SK-N-SH (cell line): Measurements from ENCODE around the gene SUV39H2. TPM values are rescaled to one million over a fixed set of nuclear protein-coding genes. Genes with fewer than 3 reads are reported as not detected.
"Not testable (repeated sequence)": the region's sequence is repeated elsewhere in the genome, so short reads cannot be mapped to it uniquely, and the experiment has no call there.

ENCODE experiments used
- CTCF ChIA-PET: fragments of 300-600, 350-600 bp; formaldehyde crosslinking; extraction: SDS; loops from one replicate; lab custom pipeline; 2021; lab: Yijun Ruan, JAX
- POLR2A ChIA-PET: fragments of 350-600 bp; sonication (Branson Sonifier 250); formaldehyde crosslinking; extraction: SDS; loops from one replicate; lab custom pipeline; 2020; ENCODE audit warnings: antibody characterized with exemption, inconsistent platforms; lab: Yijun Ruan, JAX
- DNase-seq: peaks from one replicate; pipeline ENCODE4 v3.0.0; 2012
- H2AFZ ChIP-seq: fragments of 200-600 bp; sonication (generic); 2 replicates; pipeline ENCODE4 v1.8.1; 2016; ENCODE audit warnings: antibody characterized with exemption, mild to moderate bottlenecking, low read depth
- H3F3A ChIP-seq: fragments of 200-600 bp; sonication (generic); replicated peaks from 2 replicates; pipeline ENCODE3; 2016; ENCODE audit warnings: antibody characterized with exemption, mild to moderate bottlenecking; ENCODE audit not compliant: insufficient read depth
- H3K27ac ChIP-seq, 2 experiments: fragments of 200-500 bp in 1 of 2; fragments of 200-600 bp in 1 of 2; sonication (Bioruptor generic) in 1 of 2; sonication (generic), shearing (Covaris generic) in 1 of 2; 2 replicates each; pipeline versions ENCODE4 v1.5.1 to v1.6.1; 2014 to 2016; ENCODE audit warnings: low read depth in 2 of 2, inconsistent platforms in 1 of 2, low read length in 1 of 2, mild to moderate bottlenecking in 1 of 2, mixed read lengths in 1 of 2
- H3K27me3 ChIP-seq: fragments of 200-600 bp; sonication (generic), shearing (Covaris generic); 2 replicates; pipeline ENCODE4 v1.6.1; 2016; ENCODE audit warnings: mixed run types; ENCODE audit not compliant: insufficient read depth
- H3K36me3 ChIP-seq, 2 experiments: fragments of 200-500 bp in 1 of 2; fragments of 200-600 bp in 1 of 2; sonication (Bioruptor generic) in 1 of 2; sonication (generic) in 1 of 2; replicated peaks in 1 of 2; 2 replicates each; pipeline versions ENCODE3 to v1.5.1; 2014 to 2016; ENCODE audit warnings: low read length in 1 of 2, mild to moderate bottlenecking in 1 of 2; ENCODE audit not compliant: insufficient read depth in 2 of 2, control insufficient read depth in 1 of 2
- H3K4me1 ChIP-seq, 2 experiments: fragments of 200-500 bp in 1 of 2; fragments of 200-600 bp in 1 of 2; sonication (Bioruptor generic) in 1 of 2; sonication (generic), shearing (Covaris generic) in 1 of 2; 2 replicates each; pipeline versions ENCODE4 v1.5.1 to v1.6.1; 2014 to 2016; ENCODE audit warnings: low read depth in 1 of 2, low read length in 1 of 2, mixed run types in 1 of 2; ENCODE audit not compliant: insufficient read depth in 2 of 2, control insufficient read depth in 1 of 2
- H3K4me2 ChIP-seq: fragments of 200-600 bp; sonication (generic), shearing (Covaris generic); 2 replicates; pipeline ENCODE4 v1.6.1; 2017; ENCODE audit warnings: mixed run types
- H3K4me3 ChIP-seq, 2 experiments: fragments of 200-500 bp in 1 of 2; fragments of 200-600 bp in 1 of 2; sonication (Bioruptor generic) in 1 of 2; sonication (generic), shearing (Covaris generic) in 1 of 2; 2 replicates each; pipeline versions ENCODE4 v1.5.1 to v1.8.1; 2014 to 2016; ENCODE audit warnings: low read depth in 2 of 2, inconsistent platforms in 1 of 2, low read length in 1 of 2, mild to moderate bottlenecking in 1 of 2, mixed read lengths in 1 of 2, moderate library complexity in 1 of 2
- H3K79me2 ChIP-seq: fragments of 200-600 bp; sonication (generic); 2 replicates; pipeline ENCODE4 v1.8.1; 2017; ENCODE audit warnings: mild to moderate bottlenecking; ENCODE audit not compliant: insufficient read depth
- H3K9ac ChIP-seq: fragments of 200-600 bp; sonication (generic); 2 replicates; pipeline ENCODE4 v1.6.1; 2017; ENCODE audit warnings: mixed run types
- H3K9me2 ChIP-seq: fragments of 200-600 bp; sonication (generic); 2 replicates; pipeline ENCODE4 v1.6.1; 2017; ENCODE audit warnings: mixed run types
- H3K9me3 ChIP-seq: fragments of 200-600 bp; sonication (generic); 2 replicates; pipeline ENCODE4 v1.6.1; 2017; ENCODE audit warnings: mixed run types, mild to moderate bottlenecking, moderate library complexity
- H4K20me1 ChIP-seq: fragments of 200-600 bp; sonication (generic); 2 replicates; pipeline ENCODE4 v1.6.1; 2017; ENCODE audit warnings: mild to moderate bottlenecking, mixed run types; ENCODE audit not compliant: insufficient read depth
- CHD2 ChIP-seq: fragments of 150-350 bp; IDR thresholded peaks from 2 replicates; pipeline ENCODE4 v1.6.1; 2018; ENCODE audit warnings: low read length; ENCODE audit not compliant: partially characterized antibody
- CTCF ChIP-seq: fragments of 200-600 bp; sonication (generic); IDR thresholded peaks from 2 replicates; pipeline ENCODE4 v1.6.1; 2017; ENCODE audit warnings: antibody characterized with exemption, mild to moderate bottlenecking, moderate library complexity
- FOXJ3 ChIP-seq: sonication (generic); formaldehyde crosslinking; IDR thresholded peaks from 2 replicates; pipeline ENCODE4 v1.5.1; 2020; ENCODE audit warnings: mild to moderate bottlenecking, missing genetic modification reagents
- GABPA ChIP-seq: IDR thresholded peaks from 2 replicates; pipeline ENCODE4 v1.4.0; 2012; ENCODE audit warnings: low read depth, mild to moderate bottlenecking
- IRF3 ChIP-seq: fragments of 150-350 bp; IDR thresholded peaks from 2 replicates; pipeline ENCODE4 v1.6.1; 2016; ENCODE audit warnings: mild to moderate bottlenecking, low read depth, low read length
- JUND ChIP-seq: IDR thresholded peaks from 2 replicates; pipeline ENCODE4 v1.4.0; 2012
- NRF1 ChIP-seq: IDR thresholded peaks from 2 replicates; pipeline ENCODE4 v1.6.1; 2012; ENCODE audit warnings: low read depth, mild to moderate bottlenecking, low read length
- PBX3 ChIP-seq: IDR thresholded peaks from 2 replicates; pipeline ENCODE4; 2012
- POLR2AphosphoS5 ChIP-seq: IDR thresholded peaks from 2 replicates; pipeline ENCODE4 v1.6.1; 2012; ENCODE audit warnings: low read depth, low read length
- SMC3 ChIP-seq: IDR thresholded peaks from 2 replicates; pipeline ENCODE4 v1.6.1; 2012; ENCODE audit warnings: low read depth, low read length, improper control_type of control experiment
- USF1 ChIP-seq: IDR thresholded peaks from 2 replicates; pipeline ENCODE4 v1.4.0; 2012; ENCODE audit warnings: low read depth, borderline replicate concordance
- USF2 ChIP-seq: fragments of 150-350 bp; IDR thresholded peaks from 2 replicates; pipeline ENCODE4 v1.6.1; 2017; ENCODE audit warnings: antibody characterized with exemption, low read length, low read depth, borderline replicate concordance
- WGBS: methylation state at CpG from one replicate; pipeline ENCODE4 v1.1.6; 2017; ENCODE audit warnings: low lambda C conversion rate; 5-methylcytosine and 5-hydroxymethylcytosine counted together
- polyA plus RNA-seq, 3 experiments: library from polyadenylated mRNA; depleted of rRNA; stranded (reverse); fragments of >200 nt; gene quantifications; 2 replicates each; pipeline ENCODE4 v1.2.3, GENCODE V29; 2012

Gene SUV39H2
- polyA plus RNA-seq, 1 of the 3 experiments (the other 2 are of a cell fraction): 4.6 TPM

GRCh38 chr10:14942950-14943338 lies 64.3 kb downstream of the SUV39H2 start:
- H3K27me3 ChIP-seq, H3K27ac ChIP-seq, H3K4me1 ChIP-seq, H3K9ac ChIP-seq, H3K4me3 ChIP-seq, H4K20me1 ChIP-seq, H3K9me3 ChIP-seq, CTCF ChIA-PET, POLR2A ChIA-PET, H2AFZ ChIP-seq, H3F3A ChIP-seq, DNase-seq, H3K4me2 ChIP-seq, H3K9me2 ChIP-seq: not testable (repeated sequence)
- WGBS: 98% methylated on average over 5 of the region's 7 CpGs
- Histone ChIP-seq H3K36me3 (peaks cover 11 to 36% of the 10 kb centered on the region in 2 experiments), H3K79me2 (peaks cover 19% of the 10 kb centered on the region; the same call in 1 of the 2 replicates)

GRCh38 chr10:14945108-14945507 lies 66.4 kb downstream of the SUV39H2 start:
- no peak for DNase-seq
- 91% methylated on average over 5 of the region's 5 CpGs for WGBS
- ChIA-PET CTCF (no interaction called here), POLR2A (no interaction called here)
- Histone ChIP-seq H2AFZ (no peak overlapping the region), H3K9me3 (no peaks in the 10 kb centered on the region), H3K4me1 (no peaks in the 10 kb centered on the region), H3K27me3 (no peaks in the 10 kb centered on the region), H3K9me2 (no peaks in the 10 kb centered on the region), H3K9ac (no peak overlapping the region), H4K20me1 (no peaks in the 10 kb centered on the region), H3F3A (no peaks in the 10 kb centered on the region), H3K4me3 (no peak overlapping the region), H3K4me2 (no peak overlapping the region), H3K27ac (no peak overlapping the region), H3K79me2 (peaks cover 32% of the 10 kb centered on the region; the same call in 1 of the 2 replicates), H3K36me3 (peaks cover 6 to 30% of the 10 kb centered on the region in 2 experiments)
- TF ChIP-seq CTCF (no peak), NRF1 (no peak), SMC3 (no peak), USF1 (no peak)

- CTCF ChIA-PET: interaction anchor here (1.2 kb wide), 1 partner anchor 35 kb away, joined by 3 read pairs; no protein-coding TSS in a partner anchor
- H3K79me2 ChIP-seq: peaks cover 52% of the 10 kb centered on the region
- TF ChIP-seq GABPA (no peak), CHD2 (no peak), POLR2AphosphoS5 (no peak), PBX3 (no peak), IRF3 (no peak), FOXJ3 (CRISPR knock-in tag) (no peak), USF2 (no peak), JUND (no peak)
- TF ChIP-seq, all 33 proteins: peak for 0
- Histone ChIP-seq H3K36me3 (peaks cover 6 to 37% of the 10 kb centered on the region in 2 experiments), H3K4me3 (no peak overlapping the region), H3K4me1 (peaks cover 0 to under 1% of the 10 kb centered on the region in 2 experiments; a peak in 1 of 4 replicates), H3K4me2 (no peak overlapping the region), H3K9me2 (no peaks in the 10 kb centered on the region), H3K27me3 (no peaks in the 10 kb centered on the region), H2AFZ (no peak overlapping the region), H3F3A (no peaks in the 10 kb centered on the region), H4K20me1 (no peaks in the 10 kb centered on the region), H3K27ac (no peak overlapping the region), H3K9ac (no peak overlapping the region), H3K9me3 (no peaks in the 10 kb centered on the region)
- no peak for DNase-seq
- POLR2A ChIA-PET: no interaction called here
- WGBS: 100% methylated on average over 1 of the region's 1 CpG
Observed at GRCh38 chr10:14947268-14947667, 68.6 kb downstream of the SUV39H2 start.
